HK-2 (cell line): ENCODE results near the gene MAP2K7.

Experiments used
- DNase-seq: peaks from one replicate; pipeline ENCODE4 v3.0.0-alpha.2; 2018; ENCODE audit not compliant: unreplicated experiment

The MAP2K7 gene

GRCh38 chr19:7963566-7963965 is 59.9 kb downstream of the MAP2K7 start:
- DNase-seq: no peak
